ENCODE measurements around the gene CIRBP.
"Not testable (repeated sequence)": the region's sequence is repeated elsewhere in the genome, so short reads cannot be mapped to it uniquely, and the experiment has no call there.

CIRBP gene

DNA sequence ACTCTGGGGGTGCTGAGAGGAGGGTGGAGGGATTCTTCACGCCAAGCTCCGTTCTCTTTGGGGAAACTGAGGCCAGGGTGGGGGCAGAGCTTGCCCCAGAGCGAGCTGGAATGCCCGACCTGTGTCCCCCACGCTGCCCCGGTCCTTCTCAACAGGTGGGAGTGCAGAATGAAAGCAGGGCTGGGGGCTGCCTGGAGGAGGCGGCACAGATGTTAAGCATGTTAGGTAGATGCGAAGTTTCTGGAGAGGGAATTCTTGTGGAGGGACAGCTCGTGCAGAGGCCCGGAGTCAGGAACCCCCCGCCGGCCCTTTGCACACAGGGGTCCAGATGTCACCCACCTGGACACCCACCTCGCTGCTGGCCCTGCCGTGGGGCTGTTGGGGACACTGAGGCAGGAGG lies 25.6 kb downstream of the CIRBP start:
- no peak for DNase-seq

DNA sequence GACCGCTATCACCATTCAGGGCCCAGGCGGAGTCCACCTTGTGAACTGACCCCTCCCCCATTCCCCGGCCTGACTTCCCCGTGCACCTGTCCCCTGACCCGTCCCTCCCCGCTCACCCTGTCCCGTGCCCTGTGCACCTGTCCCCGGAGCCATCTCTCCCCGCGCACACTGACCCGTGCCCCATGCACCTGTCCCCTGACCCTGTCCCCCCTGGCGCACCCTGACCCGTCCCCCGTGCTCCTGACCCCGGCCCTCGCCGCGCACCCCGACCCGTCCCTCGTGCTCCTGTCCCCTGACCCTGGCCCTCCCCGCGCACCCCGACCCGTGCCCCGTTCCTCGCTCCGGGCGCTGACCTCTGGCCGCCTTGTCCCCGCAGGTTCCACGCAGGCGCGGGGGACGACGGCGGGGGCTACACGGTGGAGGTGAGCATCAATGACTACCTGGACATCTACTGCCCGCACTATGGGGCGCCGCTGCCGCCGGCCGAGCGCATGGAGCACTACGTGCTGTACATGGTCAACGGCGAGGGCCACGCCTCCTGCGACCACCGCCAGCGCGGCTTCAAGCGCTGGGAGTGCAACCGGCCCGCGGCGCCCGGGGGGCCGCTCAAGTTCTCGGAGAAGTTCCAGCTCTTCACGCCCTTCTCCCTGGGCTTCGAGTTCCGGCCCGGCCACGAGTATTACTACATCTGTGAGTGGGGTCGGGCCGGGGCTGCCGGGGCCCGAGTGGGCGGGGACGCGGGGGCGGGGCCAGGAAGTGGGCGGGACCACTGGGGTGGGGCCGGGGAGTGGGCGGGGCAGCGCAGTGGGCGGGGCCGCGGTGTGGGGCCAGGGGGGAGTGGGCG lies 26.3 kb downstream of the CIRBP start:
- DNase-seq: no peak

DNA sequence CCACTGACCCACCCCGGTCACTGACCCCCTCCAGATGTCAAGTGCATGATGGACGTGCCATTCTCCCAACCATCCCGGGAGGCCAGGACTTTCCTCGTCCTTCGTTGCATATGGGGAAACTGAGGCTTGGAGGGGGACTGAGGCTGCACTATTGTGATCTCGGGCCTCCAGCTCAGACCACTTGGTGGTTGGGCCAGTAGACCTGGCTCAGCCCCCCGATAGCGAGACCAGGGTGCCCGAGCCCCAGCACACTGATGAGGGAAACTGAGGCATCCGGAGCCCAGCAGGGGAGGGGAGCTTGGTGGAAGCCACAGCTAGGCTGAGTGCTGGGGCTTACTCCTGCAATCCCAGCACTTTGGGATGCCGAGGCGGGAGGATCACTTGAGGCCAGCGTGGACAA lies 26.9 kb downstream of the CIRBP start:
- no peak for DNase-seq

DNA sequence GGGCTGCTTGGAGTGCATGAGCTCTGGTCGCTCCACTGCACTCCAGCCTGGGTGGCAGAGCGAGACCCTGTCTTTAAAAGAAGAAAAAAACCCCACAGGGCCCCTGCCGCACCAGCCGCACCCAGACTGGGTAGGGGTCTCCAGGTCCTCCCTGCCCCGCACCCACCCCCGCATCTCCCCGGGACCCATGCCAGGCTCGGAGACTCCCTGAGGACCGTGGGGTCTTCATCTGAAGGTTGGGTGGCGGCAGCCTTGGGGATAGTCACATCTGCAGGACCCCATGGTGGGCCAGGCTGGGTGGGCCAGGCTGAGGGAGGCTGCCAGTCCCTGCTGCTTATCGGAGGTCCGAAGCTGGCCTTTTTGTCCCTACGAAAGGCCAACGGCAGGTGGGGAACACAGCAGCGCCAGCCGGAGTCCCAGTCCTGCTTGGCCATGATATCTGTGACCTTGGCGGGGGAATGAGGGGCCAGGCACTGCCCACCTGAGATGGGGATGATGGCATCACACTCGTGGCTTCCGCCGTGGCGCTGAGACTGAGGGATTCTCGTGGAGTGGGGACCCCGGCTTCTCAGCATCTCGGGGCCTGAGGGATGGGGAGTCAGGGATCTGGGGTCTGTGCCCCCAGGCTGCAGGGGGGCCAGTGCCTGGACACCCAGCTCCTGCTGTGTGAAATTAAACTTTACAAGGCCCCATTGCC lies 27.6 kb downstream of the CIRBP start:
- no peak for DNase-seq

DNA sequence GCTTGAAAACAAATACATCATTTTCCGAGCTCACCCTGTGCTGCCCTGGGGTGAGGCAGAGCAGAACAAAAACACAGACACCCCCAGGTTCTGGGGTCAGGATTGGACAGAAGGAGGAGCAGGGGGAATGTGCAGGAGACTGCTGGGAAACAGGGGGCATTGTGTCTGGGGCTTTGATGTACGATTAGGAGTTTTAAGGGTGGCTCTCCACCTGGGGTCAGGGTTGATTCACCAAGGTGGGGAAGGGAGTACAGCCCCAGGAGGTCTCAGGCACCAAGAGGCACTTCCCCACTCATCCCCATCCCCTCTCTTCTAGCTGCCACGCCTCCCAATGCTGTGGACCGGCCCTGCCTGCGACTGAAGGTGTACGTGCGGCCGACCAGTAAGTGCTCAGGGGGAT lies 29.1 kb downstream of the CIRBP start:
- no peak for DNase-seq

DNA sequence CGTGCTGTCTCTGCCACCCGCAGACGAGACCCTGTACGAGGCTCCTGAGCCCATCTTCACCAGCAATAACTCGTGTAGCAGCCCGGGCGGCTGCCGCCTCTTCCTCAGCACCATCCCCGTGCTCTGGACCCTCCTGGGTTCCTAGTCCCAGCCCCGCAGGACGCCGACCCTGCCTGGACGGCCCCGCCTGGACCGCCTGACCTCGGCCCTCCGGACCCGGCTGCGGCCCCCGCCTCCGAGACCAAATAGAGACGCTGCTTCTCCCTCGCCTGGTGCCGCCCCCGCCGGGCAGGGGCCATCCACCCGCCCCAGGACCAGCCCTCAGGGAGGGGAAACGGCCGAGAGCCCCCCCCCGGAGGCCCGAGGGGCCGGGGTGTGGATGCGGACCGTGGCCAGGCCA lies 30.7 kb downstream of the CIRBP start:
- no peak for DNase-seq

DNA sequence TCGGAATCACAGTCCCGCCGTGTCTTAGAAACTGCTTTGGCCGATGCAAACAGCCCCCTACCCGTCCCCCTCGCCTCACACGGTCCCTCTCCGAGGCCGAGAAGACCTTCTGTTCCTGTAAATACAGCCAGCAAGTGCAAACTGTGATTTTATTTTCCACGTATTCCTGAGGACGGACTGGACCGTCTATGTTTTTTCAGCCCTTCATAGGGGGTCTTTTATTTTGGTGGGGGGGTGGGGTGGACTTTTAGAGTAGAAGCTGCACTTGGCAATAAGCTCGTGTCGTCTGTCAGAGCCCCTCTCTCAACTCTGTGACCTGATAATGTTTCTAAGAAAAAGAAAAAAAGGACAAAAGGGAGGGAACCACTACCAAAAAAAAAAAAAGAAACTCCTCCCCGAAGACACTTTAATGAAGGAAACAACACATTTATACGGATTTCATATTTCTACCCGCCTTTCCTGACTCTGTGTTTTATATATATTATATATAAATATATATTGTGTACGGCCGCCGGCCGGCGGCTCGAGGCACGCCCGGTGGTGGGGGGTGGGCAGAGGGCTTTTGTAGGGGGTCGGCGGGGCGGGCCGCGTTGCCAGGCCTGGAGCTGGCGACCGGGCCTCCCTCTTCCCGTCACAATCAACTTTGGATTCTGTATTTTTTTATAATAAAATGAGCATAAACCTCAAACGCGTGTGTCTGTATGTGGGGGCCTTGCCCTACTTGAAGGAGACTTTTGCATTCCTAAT lies 31.8 kb downstream of the CIRBP start:
- DNase-seq: no peak

DNA sequence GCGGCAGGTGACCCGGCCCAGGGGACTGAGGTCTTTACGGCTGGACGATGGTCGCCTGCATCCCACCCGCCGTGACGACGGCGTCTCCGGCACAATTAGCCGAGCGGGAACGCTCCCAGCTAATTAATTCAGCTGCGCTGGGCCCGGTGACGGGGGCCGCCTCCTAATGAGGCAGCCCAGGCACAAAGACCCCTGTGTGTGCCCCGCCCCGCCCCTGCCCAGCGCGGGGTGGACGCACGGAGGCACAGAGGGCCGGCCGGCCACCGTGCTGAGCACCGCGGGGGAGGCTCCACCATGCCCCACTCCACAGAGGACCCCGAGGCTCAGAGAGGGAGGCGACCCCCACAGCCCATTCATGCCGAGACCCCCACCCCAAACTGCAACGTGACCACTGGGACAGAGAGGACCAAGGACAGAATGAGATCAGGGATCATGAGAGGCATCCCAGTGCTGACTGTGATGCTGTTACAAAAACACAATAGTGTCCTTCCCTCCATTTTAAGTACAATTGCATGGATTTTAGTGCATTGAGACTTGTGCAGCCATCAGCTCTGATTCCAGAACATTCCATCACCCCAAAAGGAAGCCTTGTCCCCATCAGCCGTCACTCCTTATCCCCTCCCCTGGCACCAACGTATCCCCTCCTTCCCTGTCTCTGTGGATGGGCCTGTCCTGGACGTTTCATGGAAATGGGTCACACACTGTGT lies 33.6 kb downstream of the CIRBP start:
- DNase-seq: no peak

DNA sequence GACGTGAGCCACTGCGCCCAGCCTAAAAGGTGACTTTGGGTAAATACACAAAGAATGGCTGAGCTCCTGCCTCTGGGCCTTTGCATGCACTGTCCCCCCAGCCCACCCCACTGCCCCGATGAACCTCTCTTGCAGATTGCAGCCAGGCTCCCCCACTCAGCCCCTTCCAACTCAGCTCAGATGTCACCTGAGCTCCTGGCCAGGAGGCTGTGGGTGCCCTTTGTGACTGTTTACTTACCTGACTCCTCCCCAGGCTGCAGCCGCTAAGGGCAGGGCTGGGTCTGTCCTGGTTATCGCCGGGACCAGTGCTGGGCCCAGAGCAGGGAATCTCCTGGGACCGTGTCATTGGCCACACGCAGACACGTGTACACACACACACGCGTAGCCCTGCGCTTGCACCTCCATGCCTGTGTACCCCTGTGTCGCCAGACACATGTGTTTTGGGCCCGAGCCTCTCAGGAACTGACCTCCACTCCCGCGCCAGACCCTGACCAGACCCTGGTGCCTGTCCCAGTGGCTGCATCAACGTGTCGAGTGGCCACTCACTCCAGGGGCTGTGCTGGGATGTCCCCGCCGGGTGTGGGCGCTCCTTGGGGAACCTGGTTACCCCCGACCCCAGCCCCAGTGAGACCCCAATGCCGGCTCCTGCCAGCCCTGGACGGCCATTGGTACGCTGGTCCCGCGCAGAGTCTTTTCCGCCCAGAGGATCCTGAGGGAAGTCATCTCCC lies 35.2 kb downstream of the CIRBP start:
- DNase-seq: no peak

DNA sequence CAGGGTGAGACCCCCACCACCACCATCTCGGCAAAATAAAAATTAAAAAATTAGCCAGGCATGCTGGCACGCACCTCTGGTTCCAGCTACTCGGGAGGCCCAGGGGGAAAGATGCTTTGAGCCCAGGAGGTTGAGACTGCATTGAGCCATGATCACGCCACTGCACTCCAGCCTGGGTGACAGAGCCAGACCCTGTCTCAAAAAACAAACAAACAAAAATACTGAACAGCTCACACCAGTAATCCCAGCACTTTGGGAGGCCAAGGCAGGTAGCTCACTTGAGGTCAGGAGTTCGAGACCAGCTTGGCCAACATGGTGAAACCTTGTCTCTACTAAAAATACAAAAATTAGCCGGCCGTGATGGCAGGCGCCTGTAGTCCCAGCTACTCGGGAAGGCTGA lies 36.2 kb downstream of the CIRBP start:
- not testable (repeated sequence) for DNase-seq

DNA sequence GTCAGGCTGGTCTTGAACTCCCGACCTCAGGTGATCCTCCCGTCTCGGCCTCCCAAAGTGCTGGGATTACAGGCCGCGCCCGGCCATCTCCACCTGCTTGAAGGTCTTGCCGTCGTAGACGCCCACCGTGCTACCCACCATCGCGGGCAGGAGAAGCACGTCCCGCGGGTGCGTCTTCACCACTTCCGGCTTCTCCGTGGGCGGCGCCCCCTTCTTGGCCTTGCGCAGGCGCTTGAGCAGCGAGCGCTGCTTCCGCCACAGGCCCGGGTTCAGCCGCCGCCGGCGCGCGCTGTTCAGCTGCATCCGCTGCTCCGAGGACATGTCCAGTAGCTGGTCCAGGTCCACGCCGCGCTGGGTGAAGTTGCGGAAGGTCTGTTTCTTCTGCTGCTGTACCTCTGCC lies 38.2 kb downstream of the CIRBP start:
- no peak for DNase-seq

DNA sequence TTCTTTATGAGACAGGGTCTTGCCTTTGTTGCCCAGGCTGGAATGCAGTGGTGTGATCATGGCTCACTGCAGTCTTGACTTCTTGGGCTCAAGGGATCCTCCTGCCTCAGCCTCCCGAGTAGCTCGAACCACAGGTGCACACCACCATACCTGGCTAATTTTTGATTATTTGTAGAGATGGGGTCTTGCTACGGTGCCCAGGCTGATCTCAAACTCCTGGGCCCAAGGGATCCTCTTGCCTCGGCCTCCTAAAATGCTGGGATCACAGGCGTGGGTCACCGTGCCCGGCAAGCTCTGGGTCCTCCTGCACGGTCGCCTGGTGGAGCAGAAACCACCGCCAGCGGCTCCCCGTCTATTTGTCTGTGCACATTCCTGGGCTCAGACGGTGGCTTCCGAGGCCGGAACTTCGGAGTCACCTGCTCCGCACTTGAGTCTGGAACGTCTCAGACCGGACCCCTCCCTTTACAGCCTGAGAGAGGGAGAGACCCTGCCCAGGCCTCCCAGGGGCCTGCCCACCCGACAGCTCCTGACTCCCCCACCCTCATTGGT lies 38.7 kb downstream of the CIRBP start:
- DNase-seq: no peak

DNA sequence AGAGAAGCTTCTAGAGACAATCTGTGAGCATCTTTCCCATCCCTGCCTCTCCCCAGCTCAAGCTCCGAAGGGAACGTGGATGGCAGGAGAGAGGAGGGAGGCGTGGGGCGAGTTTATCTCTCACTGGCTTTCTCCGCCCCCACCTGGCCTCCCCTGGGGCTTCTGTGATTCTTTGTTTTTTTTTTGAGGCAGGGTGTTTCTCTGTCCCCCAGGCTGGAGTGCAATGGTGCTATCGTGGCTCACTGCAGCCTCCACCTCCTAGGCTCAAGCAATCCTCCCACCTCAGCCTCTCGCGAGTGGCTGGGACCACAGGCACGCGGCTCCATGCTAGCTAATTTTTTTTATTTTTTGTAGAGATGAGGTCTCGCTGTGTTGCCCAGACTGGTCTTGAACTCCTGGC lies 39.6 kb downstream of the CIRBP start:
- DNase-seq: no peak

DNA sequence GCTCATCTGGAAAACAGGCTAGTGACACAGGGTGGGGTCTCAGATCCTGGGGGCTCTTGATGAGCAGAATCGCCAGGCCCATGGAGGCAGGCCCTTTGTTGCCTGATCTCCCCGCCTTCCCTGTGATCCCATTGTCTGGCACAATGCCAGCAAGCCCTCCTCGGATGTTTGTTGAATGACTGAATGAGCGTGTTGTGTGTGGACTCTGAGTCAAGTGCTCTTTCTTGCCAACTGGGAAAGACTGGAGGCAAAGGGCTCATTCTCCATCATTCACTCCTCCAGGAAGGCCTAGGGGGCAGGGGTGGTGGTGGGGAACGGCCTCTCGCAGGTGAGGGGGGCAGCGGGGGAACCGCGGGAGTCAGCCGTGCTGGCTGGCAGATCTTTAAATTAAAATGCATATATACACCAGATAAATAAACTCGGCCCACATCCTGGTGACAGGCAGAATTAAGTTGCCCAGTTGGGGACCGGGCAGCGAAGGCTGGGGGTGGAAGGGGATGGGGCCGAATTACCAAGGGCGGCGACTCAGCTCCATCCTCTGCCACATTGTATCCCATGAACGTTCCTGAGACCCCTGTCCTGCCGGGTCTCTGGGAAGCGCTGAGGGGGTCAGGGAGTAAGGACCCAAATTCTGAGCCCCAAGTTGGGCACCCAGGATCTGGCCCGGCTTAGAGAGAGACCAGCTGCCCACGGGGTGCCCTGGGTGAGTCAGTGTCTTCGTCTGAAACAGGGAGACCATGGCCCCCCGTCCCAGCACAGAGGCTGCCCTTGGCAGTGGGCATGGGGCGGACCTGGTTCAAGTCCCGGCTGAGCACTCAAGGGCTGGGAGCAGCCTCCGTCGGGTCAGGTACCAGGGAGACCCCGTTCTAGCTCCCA lies 41.1 kb downstream of the CIRBP start:
- DNase-seq: no peak

DNA sequence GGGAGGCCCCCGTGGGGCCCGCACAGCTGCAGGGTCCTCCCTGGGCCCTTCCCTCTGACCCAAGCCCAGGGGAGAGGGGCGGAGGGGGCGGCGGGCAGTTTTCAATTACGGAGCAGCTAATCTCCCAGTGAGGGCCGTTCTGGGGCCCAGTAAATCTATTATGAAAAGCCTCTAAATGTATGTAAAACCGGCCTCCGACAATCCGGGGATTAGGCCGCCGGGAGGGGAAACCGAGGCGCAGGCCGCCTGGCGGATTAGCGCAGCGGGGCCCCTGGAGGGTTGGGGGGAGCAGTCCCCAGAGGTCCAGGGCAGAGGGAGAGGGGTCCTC lies 41.7 kb downstream of the CIRBP start:
- DNase-seq: no peak

DNA sequence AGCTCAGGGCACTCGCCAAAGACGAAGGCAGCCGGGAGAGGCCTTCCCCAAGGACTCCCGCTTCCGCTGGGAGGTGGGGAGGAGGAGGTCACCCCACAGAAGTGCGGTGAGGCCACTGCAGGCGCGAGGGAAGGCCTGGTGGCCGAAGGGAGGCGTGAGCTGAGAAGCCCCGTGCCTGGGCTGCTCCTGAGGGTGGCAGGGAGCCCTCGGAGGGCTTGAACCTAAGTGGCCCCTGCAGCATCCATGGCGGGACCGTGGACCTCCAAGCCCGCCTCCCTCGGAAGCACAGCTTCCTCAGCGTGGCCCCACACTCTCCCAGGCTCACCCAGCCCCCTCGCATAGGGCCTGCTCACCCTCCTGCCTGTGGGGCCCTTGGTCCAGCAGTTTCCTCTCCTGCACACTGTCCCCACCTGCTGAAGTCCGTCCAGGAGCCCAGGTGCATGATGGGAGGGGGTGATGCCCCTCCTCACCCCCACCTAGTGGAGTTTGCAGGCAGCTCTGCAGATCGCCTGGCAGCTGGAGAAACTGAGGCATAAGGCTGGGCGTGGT lies 42.5 kb downstream of the CIRBP start:
- DNase-seq: no peak

DNA sequence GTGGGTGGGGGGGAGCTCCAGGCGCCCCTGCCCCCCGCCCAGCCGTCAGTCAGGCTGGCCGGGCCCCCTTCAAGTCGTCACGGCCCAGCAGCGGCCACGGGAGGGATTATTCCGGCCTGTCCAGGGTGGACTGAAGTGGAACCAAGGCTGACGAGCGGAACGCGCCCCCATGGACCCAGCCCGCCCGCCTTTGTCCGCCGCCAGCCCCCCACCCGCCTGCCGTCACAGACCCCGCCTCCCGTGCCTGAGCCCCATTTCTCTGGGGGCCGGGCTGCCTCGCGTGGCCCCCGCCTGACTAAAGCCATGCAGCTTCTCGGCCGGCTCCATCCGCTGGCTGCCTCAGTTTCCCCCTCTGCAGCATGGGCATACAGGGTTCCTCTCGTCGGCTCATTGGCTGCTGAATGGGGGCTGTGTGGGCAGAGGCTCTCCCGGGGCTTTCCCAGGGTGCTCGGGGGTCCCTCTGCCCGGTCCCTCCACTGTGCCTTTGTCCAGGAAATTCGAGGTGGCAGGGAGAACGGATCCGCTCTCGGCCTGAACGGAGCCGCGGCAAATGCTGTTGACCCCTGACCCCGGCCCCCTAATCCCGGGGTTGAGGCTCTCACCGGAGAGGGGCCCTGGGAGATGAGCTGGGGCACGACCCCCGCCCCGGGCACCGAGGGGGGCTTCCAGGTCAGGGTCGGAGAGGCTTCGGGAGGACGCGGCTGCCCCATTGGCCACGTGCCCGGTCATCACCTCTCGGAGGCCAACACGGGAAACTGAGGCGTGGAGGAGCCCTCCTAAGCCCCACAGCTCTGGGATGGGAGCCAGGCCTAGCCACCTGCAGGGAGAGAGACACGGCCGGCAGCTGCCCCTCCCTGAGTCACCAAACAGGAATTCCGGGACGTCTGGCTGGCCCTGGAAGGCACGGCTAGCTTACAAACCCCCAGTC lies 43.9 kb downstream of the CIRBP start:
- DNase-seq: no peak

DNA sequence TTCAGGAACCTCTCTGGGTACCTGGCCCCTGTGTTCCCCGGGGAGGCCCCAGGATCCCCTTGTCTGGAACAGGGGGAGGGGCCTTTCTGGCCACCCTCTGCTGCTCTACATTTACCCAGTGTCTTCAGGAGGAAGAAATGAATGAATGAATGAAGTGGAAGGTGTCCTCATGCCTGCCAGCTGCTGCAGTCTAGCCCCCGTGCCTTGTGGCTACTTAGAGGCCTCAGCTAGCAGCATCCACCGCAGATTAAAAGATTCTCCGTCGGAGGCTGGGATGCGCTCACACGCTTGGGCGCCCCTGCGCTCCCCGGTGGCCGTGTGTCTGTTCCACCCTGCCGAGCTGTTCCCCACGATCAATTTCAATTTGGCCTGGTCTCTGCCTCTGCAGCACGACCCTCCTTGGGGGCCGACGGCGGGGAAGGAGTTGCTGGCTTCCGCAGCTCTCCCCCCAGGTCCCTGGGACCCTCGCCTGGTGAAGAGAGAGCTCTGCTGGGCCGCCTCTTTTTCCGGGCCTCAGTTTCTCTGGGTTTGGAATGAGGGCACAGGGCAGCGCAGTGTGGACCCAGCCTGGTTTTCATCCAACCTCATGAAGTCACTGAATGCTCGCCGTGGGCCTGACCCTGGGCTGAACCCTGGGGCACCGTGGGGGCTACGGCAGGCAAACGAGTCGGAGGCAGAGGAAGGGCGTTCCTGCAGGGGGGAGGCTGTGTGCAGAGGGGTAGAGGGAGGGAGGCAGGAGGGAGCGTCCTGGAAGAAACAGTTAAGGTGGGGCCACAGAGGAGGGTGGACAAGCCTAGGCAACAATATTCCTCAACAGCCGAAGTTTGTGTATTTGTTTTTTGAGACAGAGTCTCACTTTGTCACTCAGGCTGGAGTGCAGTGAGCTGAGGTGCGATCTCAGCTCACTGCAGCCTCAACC lies 44.8 kb downstream of the CIRBP start:
- no peak for DNase-seq

All from NCI-H1105 treated with DMSO at 0.1 percent for 48 hours (cell line).